Measurements from ENCODE around the gene LARP4B.

LARP4B gene

GRCh38 chr10:867807-868206 lies 63.7 kb downstream of the LARP4B start:
- Histone ChIP-seq H3K36me3 (ENCODE audit: control insufficient read depth in 2 of 2, insufficient read depth in 1 of 2, low read length in 2 of 2) (peaks cover 17 to 81% of the 10 kb centered on the region in 2 experiments; a peak in 2 of 3 replicates), H3K27ac (ENCODE audit: extremely low read depth, low read depth, low read length) (no peak overlapping the region), H3K4me1 (ENCODE audit: control insufficient read depth, insufficient read depth, low read length) (no peaks in the 10 kb centered on the region), H3K4me3 (ENCODE audit: low read depth, low read length) (no peak overlapping the region), H3K9me3 (ENCODE audit: control insufficient read depth, insufficient read depth, low read depth, low read length) (no peaks in the 10 kb centered on the region)
- ChIA-PET CTCF (no interaction called here), POLR2A (no interaction called here)
- TF ChIP-seq ZNF37A (tag by site-specific recombination; IDR thresholded peaks at IDR 0.05) = no peak
- no peak for TF ChIP-seq ZNF791 (tag by site-specific recombination; IDR thresholded peaks at IDR 0.05)
- no peak for TF ChIP-seq ZNF639 (tag by site-specific recombination; IDR thresholded peaks at IDR 0.05)
- no peak for TF ChIP-seq ZNF221 (tag by site-specific recombination; IDR thresholded peaks at IDR 0.05; ENCODE audit: borderline replicate concordance)
- no peak for TF ChIP-seq ZNF18 (tag by site-specific recombination; IDR thresholded peaks at IDR 0.05)
- no peak for TF ChIP-seq ZFP41 (tag by site-specific recombination; IDR thresholded peaks at IDR 0.05; ENCODE audit: borderline replicate concordance)
- TF ChIP-seq ZBTB1 (tag by site-specific recombination; IDR thresholded peaks at IDR 0.05) = no peak
- no peak for TF ChIP-seq ZNF560 (tag by site-specific recombination; IDR thresholded peaks at IDR 0.05; ENCODE audit: borderline replicate concordance)
- no peak for TF ChIP-seq ZNF311 (tag by site-specific recombination; IDR thresholded peaks at IDR 0.05; ENCODE audit: borderline replicate concordance)
- no peak for TF ChIP-seq ZNF610 (tag by site-specific recombination; IDR thresholded peaks at IDR 0.05; ENCODE audit: borderline replicate concordance)
- TF ChIP-seq ZNF521 (tag by site-specific recombination; IDR thresholded peaks at IDR 0.05) = no peak
- no peak for TF ChIP-seq ZNF530 (tag by site-specific recombination; IDR thresholded peaks at IDR 0.05; ENCODE audit: low read depth)
- no peak for TF ChIP-seq ZNF366 (tag by site-specific recombination; conservative IDR thresholded peaks at IDR 0.05)
- TF ChIP-seq ZNF148 (tag by site-specific recombination; IDR thresholded peaks at IDR 0.05; ENCODE audit: borderline replicate concordance) = no peak
- TF ChIP-seq KLF16 (tag by site-specific recombination; IDR thresholded peaks at IDR 0.05) = no peak
- TF ChIP-seq TCF7L2 (IDR thresholded peaks at IDR 0.05; ENCODE audit: borderline replicate concordance, low read depth, low read length) = no peak
- TF ChIP-seq ZNF514 (tag by site-specific recombination; IDR thresholded peaks at IDR 0.05) = no peak
- no peak for TF ChIP-seq ZNF677 (tag by site-specific recombination; IDR thresholded peaks at IDR 0.05)

GRCh38 chr10:866577-866941 lies 64.9 kb downstream of the LARP4B start:
- H3K4me1 ChIP-seq (ENCODE audit: control insufficient read depth, insufficient read depth, low read length) = no peaks in the 10 kb centered on the region
- H3K4me3 ChIP-seq (ENCODE audit: low read depth, low read length) = no peak overlapping the region
- no peak for TF ChIP-seq AEBP2 (tag by site-specific recombination; IDR thresholded peaks at IDR 0.05; ENCODE audit: borderline replicate concordance)
- no peak for TF ChIP-seq WT1 (tag by site-specific recombination; IDR thresholded peaks at IDR 0.05)
- TF ChIP-seq ZNF791 (tag by site-specific recombination; IDR thresholded peaks at IDR 0.05) = no peak
- TF ChIP-seq ZNF518A (tag by site-specific recombination; conservative IDR thresholded peaks at IDR 0.05; ENCODE audit: low read depth) = no peak
- TF ChIP-seq ZNF645 (tag by site-specific recombination; IDR thresholded peaks at IDR 0.05) = no peak
- no peaks in the 10 kb centered on the region for H3K9me3 ChIP-seq (ENCODE audit: control insufficient read depth, insufficient read depth, low read depth, low read length)
- ChIA-PET CTCF (interaction anchor here (0.6 kb wide), 1 partner anchor 53 kb away, joined by 6 read pairs; no protein-coding TSS in a partner anchor), POLR2A (no interaction called here)
- peaks cover 25 to 80% of the 10 kb centered on the region in 2 experiments; a peak in 2 of 3 replicates for H3K36me3 ChIP-seq (ENCODE audit: control insufficient read depth in 2 of 2, insufficient read depth in 1 of 2, low read length in 2 of 2)
- H3K27ac ChIP-seq (ENCODE audit: extremely low read depth, low read depth, low read length) = no peak overlapping the region
